BLaER1 (cell line): ENCODE data around the gene SAMD7.

Source experiments
- H3K27ac ChIP-seq: shearing (Covaris generic); formaldehyde crosslinking; 2 replicates; pipeline ENCODE4 v1.8.1; 2022
- H3K27me3 ChIP-seq: shearing (Covaris generic); formaldehyde crosslinking; 2 replicates; pipeline ENCODE4 v1.8.1; 2022
- H3K36me3 ChIP-seq: shearing (Covaris generic); formaldehyde crosslinking; 2 replicates; pipeline ENCODE4 v1.8.1; 2022
- H3K4me1 ChIP-seq: shearing (Covaris generic); formaldehyde crosslinking; 2 replicates; pipeline ENCODE4 v1.8.1; 2022
- H3K4me2 ChIP-seq: shearing (Covaris generic); formaldehyde crosslinking; 2 replicates; pipeline ENCODE4 v1.8.1; 2022
- H3K4me3 ChIP-seq: shearing (Covaris generic); formaldehyde crosslinking; 2 replicates; pipeline ENCODE4 v1.8.1; 2022
- H3K9ac ChIP-seq: shearing (Covaris generic); formaldehyde crosslinking; 2 replicates; pipeline ENCODE4 v1.8.1; 2022
- H3K9me3 ChIP-seq: shearing (Covaris generic); formaldehyde crosslinking; 2 replicates; pipeline ENCODE4 v1.8.1; 2022
- H4K20me1 ChIP-seq: shearing (Covaris generic); formaldehyde crosslinking; 2 replicates; pipeline ENCODE4 v1.8.1; 2022
- Cebpa-rat ChIP-seq: shearing (Covaris generic); IDR thresholded peaks from 2 replicates; pipeline ENCODE4 v1.8.1; 2022

Gene SAMD7

GRCh38 chr3:169980055-169980454 is 68.7 kb downstream of the SAMD7 start:
- Histone ChIP-seq H3K4me1 (peaks cover 14% of the 10 kb centered on the region), H3K36me3 (peaks cover 96% of the 10 kb centered on the region), H3K4me3 (no peak overlapping the region), H3K27ac (no peak overlapping the region), H3K9ac (no peak overlapping the region), H3K4me2 (no peak overlapping the region), H4K20me1 (peaks cover 43% of the 10 kb centered on the region), H3K27me3 (no peaks in the 10 kb centered on the region), H3K9me3 (no peaks in the 10 kb centered on the region)
- TF ChIP-seq Cebpa-rat, result no peak

GRCh38 chr3:169984292-169984691 is 72.9 kb downstream of the SAMD7 start:
- H3K27ac ChIP-seq, result no peak overlapping the region
- H3K4me2 ChIP-seq, result peak overlapping the region; percentile 58
- H3K4me3 ChIP-seq, result 0 out of 2 replicates have a peak overlapping the region, but pooled peaks have one; percentile 1
- no peak overlapping the region for H3K9ac ChIP-seq
- peaks cover 91% of the 10 kb centered on the region for H3K36me3 ChIP-seq
- peaks cover 19% of the 10 kb centered on the region; the same call in 1 of the 2 replicates for H4K20me1 ChIP-seq
- H3K4me1 ChIP-seq, result peaks cover 18% of the 10 kb centered on the region
- H3K9me3 ChIP-seq, result no peaks in the 10 kb centered on the region
- no peak for TF ChIP-seq Cebpa-rat
- no peaks in the 10 kb centered on the region for H3K27me3 ChIP-seq
